CD4-positive, alpha-beta T cell treated with Interleukin-21 for 1 hour (primary cell): ENCODE data around the gene APOL3.
"Not testable (repeated sequence)": the region's sequence is repeated elsewhere in the genome, so short reads cannot be mapped to it uniquely, and the experiment has no call there.

Source experiments
- DNase-seq: peaks from one replicate; pipeline ENCODE4 v3.0.0-alpha.2; 2020

APOL3 gene

GRCh38 chr22:36129486-36130388 lies 30.8 kb downstream of the APOL3 start:
- DNase-seq = no peak

GRCh38 chr22:36129071-36129470 lies 31.5 kb downstream of the APOL3 start:
- DNase-seq = no peak

DNA sequence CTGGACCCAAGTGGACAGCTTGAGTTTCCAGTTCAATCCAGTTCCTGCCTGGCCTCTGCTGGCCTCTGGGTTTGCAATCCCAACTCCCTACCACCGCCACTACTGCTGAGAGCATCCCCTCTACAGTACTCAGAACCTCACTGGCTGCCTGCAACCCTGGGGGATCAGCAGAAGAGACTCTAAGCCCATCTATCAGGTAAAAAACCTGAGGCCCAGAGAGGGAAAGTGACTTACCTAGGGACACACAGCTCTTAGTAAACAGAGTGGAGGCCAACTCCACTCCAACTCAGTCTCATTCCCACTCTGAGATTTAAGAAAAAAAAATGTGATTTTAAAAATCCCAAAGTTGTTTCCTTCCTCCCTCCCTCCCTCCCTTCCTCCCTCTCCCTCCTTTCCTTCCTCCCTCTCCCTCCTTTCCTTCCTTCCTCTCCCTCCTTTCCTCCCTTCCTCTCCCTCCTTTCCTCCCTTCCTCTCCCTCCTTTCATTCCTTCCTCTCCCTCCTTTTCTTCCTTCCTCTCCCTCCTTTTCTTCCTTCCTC lies 34.5 kb downstream of the APOL3 start:
- DNase-seq = no peak

DNA sequence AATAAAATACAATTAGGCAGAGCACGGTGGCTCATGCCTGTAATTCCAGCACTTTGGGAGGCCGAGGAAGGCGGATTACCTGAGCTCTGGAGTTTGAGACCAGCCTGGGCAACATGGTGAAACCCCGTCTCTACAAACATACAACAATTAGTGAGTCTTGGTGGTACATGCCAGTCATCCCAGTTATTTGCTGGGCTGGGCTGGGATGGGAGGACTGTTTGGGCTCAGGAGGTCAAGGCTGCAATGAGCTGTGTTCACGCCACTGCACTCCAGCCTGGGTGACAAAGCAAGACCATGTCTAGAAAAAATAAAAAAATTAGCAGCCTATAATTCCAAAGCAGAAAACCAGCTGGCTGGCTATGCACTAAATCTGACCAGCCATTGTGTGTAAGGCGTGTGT lies 35.1 kb downstream of the APOL3 start:
- no peak for DNase-seq

- no peak for DNase-seq
These were observed 35.9 kb downstream of the APOL3 start for GRCh38 chr22:36124666-36125065.

- peak; percentile 93 for DNase-seq
These were observed 36.6 kb downstream of the APOL3 start for GRCh38 chr22:36123673-36124630.

DNA sequence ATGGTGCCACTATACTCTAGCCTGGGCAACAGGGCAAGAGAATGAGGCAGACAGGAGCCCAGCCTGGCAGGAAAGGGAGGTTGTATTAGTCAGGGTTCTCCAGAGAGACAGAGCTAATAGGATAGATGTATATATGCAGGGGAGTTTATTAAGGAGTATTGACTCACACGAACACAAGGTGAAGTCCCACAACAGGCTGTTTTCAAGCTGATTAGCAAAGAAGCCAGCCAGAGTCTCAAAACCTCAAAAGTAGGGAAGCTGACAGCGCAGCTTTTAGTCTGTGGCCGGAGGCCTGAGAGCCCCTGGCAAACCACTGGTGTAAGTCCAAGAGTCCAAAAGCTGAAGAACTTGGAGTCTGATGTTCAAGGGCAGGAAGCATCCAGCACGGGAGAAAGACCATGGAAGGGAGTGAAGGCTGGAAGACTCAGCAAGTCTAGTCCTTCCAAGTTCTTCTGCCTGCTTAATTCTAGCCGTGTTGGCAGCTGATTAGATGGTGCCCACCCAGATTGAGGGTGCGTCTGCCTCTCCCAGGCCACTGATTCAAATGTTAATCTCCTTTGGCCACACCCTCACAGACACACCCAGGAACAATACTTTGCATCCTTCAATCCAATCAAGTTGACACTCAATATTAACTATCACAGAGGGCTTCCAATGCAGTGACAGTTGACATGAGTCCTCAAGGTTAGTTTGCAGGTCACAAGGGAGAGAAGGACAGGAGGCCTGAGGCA lies 39.8 kb downstream of the APOL3 start:
- not testable (repeated sequence) for DNase-seq

DNA sequence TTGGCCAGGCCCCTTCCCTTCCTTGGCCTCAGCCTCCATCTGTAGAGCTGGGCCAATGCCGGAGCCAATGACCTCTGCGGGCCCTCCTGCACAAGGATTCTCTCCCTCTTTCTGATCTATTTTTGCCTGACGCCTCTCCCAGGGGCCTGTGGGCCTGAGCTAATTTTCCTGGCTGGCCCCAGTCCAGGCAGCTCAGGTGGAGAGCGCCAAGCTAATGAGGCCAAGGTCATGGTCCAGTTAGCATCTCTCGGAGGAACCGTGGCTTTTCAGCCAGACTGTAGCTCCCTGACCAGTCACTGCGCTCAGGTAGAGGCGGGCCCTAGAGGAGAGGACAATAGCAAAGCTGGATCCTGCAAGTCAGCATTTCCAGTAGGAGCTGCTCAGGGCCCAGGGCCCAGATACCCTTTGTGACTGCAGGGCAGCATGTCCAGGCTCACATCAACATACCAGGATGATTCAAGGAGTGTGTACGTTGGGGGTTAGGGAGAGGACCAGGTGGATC lies 43.5 kb downstream of the APOL3 start:
- DNase-seq = no peak

- DNase-seq = no peak
These were observed 44.4 kb downstream of the APOL3 start for GRCh38 chr22:36116127-36116526.

DNA sequence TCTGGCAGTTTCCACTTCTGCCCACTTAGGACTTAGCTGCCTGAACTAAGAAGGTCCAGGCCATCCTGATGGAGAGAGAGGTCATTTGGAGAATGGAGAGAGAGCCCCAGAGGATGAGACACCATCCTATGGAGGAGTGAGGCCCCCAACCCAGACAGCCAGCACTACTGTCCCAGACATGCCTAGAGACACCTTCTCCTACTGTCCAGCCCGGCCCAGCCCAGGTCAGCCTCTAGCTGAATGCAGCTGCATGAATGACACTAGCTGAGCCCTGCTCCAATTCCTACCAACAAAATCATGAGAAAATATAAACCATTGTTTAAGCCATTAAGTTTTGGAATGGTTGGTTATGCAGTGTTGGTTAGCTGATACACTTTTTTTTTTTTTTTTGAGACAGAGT lies 47.4 kb downstream of the APOL3 start:
- DNase-seq = no peak

- DNase-seq = no peak
These were observed 49.2 kb downstream of the APOL3 start for GRCh38 chr22:36111316-36111715.

DNA sequence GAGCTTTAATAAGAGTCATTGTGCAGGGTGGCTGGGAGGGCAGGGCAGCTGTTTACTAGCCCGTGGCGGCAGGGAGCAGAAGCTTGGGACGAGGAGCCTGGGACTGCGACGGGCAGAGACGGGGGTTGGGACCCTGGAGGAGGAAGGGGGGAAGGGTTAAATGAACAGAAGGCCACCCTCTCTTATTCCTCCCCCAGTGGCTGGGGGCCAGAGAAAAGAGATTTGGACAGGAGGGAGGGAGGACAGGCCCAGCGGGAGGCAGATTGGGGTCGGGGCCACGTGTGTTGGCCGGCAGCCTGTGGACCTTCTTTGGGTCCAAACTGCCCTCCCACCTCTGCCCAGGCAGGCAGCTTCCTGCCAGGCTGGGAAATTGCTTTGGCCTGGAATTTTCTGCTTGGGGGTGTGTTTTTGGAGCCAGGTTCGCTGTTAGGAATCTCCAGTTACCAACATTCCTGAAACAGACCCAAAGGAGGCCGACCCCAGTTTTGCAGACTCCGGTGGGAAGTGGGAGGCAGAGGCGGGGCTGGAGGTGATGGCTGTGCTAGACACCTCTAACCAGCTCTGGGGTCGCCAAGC lies 50.2 kb downstream of the APOL3 start:
- no peak for DNase-seq

- DNase-seq = no peak
These were observed 53.1 kb downstream of the APOL3 start for GRCh38 chr22:36107436-36107835.

DNA sequence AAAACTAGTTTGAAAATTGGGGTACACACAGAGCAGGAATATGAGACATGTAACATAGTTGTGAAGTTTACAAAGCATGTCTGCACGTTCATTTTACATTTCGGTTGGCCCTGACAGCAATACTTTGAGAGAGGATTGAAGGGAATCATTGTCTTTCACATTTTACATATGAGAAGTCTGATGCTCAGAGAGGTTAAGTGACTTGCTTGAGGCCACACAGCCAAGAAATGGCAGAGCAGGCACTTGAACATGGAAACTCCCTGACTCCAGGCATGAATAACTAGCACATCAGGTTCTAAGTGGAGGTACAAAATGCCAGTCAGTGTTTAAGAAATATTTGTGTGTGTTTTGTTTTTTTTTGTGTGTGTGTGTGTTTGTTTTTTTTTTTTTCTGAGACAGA lies 53.6 kb downstream of the APOL3 start:
- DNase-seq = no peak

DNA sequence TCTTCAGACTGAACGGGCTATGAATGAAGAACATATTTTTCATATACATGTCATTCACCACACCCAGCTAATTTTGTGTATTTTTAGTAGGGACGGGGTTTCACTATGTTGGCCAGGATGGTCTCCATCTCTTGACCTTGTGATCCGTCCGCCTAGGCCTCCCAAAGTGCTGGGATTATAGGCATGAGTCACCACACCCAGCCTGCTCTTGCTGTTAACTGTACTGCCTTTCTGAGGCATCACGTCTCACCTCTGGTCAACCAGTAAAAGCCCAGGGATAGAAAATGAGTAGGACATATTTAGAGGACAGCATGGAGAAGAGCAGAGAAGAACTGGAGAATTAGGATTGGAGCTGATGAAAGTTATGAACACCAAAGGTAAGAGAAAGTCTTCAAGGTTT lies 55.6 kb downstream of the APOL3 start:
- no peak for DNase-seq

DNA sequence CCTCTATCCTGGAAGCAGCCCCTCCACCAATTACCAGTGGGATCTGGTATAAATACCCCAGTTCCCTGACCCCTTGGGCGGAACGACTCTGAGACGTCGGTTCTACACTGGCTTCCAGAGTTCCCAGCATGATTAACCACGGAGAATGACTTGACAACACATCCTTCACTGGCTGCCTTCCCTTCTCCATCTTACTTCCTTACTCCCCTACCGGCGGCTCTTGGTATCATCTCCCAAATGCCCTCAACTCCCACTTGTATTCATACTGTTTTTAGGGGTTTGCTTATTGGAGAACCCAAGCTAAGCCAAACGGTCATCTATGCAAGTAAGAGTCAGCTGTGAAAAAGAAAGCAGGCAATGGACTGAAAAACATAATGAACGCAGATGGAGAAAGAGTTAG lies 56.1 kb downstream of the APOL3 start:
- no peak for DNase-seq

DNA sequence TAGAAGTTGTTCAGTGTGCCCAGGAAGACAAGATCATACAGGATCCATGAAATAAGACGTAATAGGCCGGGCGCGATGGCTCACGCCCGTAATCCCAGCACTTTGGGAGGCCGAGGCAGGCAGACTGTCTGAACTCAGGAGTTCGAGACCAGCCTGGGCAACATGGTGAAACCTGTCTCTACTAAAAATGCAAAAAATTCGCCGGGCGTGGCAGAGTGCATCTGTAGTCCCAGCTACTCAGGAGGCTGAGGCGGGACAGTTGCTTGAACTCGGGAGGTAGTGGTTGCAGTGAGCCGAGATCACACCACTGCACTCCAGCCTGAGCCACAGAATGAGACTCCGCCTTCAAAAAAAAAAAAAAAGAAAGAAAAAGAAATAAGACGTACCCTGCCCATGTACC lies 56.7 kb downstream of the APOL3 start:
- DNase-seq = no peak

DNA sequence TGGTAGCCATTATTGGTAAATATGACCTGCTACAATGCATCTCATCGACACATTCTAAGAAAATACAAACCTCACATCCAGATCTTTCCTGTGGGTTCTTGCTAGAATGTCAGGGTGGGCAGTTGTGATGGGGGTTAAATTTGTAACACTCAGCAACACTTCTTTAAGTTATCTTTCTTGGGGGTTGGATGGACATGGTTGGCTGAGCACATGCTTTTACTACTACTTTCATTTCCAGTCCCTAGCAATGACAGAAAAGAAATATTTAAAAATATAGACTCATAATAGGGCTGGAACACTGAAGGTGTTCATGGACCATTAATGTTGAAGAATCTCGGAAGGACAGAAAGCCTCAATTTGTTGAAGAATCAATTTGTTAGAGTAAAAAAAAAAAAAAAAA lies 57.6 kb downstream of the APOL3 start:
- no peak for DNase-seq

DNA sequence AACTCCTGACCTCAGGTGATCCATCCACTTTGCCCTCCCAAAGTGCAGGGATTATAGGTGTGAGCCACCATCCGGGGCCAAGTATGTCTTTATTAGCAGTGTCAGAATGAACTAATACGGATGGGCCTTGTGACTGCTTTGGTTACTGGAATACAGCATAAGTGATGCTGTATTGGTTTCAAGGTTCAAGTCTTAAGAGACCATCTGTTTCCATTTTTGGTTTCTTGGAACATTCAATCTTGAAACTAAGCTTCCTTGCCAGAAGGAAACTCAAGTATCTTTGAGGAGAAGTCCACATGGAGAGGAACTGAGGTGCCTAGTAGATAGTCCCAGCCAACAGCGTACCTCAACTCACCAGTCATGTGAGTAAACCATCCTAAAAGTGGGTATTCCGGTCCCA lies 58.8 kb downstream of the APOL3 start:
- DNase-seq = no peak

DNA sequence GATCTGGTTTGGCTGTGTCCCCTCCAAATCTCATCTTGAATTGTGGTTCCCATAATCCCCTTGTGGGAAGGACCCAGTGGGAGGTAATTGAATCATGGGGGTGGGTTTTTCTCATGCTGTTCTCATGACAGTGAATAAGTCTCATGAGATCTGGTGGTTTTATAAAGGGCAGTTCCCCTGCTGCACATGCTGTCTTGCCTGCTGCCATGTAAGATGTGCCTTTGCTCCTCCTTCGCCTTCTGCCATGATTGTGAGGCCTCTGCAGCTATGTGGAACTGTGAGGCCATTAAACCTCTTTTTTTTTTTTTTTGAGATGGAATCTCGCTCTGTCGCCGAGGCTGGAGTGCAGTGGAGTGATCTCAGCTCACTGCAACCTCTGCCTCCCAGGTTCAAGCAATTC lies 59.6 kb downstream of the APOL3 start:
- not testable (repeated sequence) for DNase-seq

DNA sequence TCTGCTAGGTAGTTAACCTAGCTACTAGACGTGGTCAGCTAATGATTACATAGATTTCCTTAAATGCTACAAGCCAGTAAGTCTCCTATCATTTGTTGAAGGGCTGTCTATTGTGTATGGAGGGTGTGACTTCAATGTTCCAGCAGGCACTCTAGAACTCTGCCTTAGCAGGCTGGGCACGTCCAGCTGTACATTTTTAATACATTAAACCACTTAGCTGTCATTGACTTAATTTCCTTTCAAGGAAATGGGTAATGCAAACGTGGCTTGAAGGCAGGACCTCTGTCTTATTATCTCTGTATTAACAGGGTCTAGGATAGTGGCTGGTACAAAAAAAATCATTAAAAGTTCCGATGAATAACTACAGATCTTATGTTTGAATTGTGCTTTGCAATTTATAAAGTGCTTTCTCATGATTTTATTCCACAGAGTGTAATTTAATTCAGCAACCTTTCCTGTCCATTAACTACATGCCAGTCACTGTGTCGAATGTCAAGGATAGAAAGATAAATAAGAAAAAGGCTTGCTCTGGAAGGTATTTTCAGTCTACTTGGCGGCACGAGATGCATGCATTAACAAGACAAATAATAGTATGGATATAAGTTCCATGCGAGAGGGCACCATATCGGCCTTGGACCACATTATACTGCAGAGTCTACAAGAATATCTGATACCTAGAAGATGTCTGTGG lies 60.3 kb downstream of the APOL3 start:
- DNase-seq = no peak

DNA sequence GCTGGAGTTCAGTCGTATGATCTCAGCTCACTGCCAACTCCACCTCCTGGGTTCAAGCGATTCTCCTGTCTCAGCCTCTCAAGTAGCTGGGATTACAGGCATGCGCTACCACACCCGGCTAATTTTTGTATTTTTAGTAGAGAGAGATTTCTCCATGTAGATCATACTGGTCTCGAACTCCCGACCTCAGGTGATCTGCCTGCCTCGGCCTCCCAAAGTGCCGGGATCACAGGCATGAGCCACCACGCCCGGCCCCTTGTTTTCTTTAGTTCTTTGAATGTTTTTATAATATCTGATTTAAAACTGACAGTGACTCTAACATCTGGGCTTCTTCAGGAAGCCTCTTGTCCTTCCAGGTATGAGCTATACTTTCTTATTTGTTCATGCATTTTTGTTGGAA lies 61.0 kb downstream of the APOL3 start:
- not testable (repeated sequence) for DNase-seq
